Left lung (tissue), 10 donors: ENCODE results near the gene PEX26. TPM values are rescaled to one million over a fixed set of nuclear protein-coding genes. Genes with fewer than 3 reads are reported as not detected.
"Not testable (repeated sequence)": the region's sequence is repeated elsewhere in the genome, so short reads cannot be mapped to it uniquely, and the experiment has no call there.

ENCODE experiments used
- ATAC-seq: fragments of 200-7000 bp; cut with Tn5 transposase; one replicate; pipeline ENCODE4 v1.9.1; 2020; ENCODE audit warnings: moderate library complexity
- DNase-seq, 4 donors: peaks; one replicate each; pipeline ENCODE4 v3.0.0-alpha.2; 2013 to 2020
- H3K27ac ChIP-seq, 2 donors: fragments of 200-600 bp; sonication (generic) in 1 of 2; one replicate each; pipeline versions ENCODE4 v1.5.0 to v1.8.0; 2020 to 2021
- H3K27me3 ChIP-seq, 2 donors: fragments of 200-600 bp; sonication (generic) in 1 of 2; one replicate each; pipeline versions ENCODE4 v1.5.0 to v1.8.0; 2020 to 2021
- H3K36me3 ChIP-seq, 2 donors: fragments of 200-600 bp; sonication (generic) in 1 of 2; one replicate each; pipeline versions ENCODE4 v1.5.0 to v1.8.0; 2020 to 2021
- H3K4me1 ChIP-seq, 2 donors: fragments of 200-600 bp; one replicate each; pipeline ENCODE4 v1.8.0; 2021
- H3K4me3 ChIP-seq, 2 donors: fragments of 200-600 bp; sonication (generic) in 1 of 2; one replicate each; pipeline versions ENCODE4 v1.5.0 to v1.8.0; 2020 to 2021; ENCODE audit warnings: mild to moderate bottlenecking in 1 of 2
- H3K9me3 ChIP-seq, 2 donors: fragments of 200-600 bp; sonication (generic) in 1 of 2; one replicate each; pipeline versions ENCODE4 v1.5.0 to v1.8.0; 2020 to 2021
- CTCF ChIP-seq, 2 donors: fragments of 200-600 bp; sonication (generic) in 1 of 2; IDR thresholded peaks; one replicate each; pipeline versions ENCODE4 v1.5.0 to v1.8.0; 2021; ENCODE audit warnings: antibody characterized with exemption in 2 of 2
- intact Hi-C, 2 donors: fragments of 100-400 bp; cut with DNase I; formaldehyde crosslinking; loops; one replicate each; pipeline versions ENCODE4 v1.11.2 to v1.14.2; 2022
- polyA plus RNA-seq, 6 donors: library from polyadenylated mRNA; unstranded; fragments of 120-200 nt; gene quantifications; one replicate each; pipeline ENCODE4 v1.2.1, GENCODE V29; 2013; ENCODE audit not compliant: insufficient read length in 6 of 6
- total RNA-seq, 2 donors: library from RNA; stranded (reverse); fragmentation: NEBNext Ultra II Directional; extraction: Animal tissue kit (Norgen Biotek cat#: 25700); gene quantifications; one replicate each; pipeline ENCODE4 v1.2.1, GENCODE V29; 2021
- donor health status: DM: no; HTN: yes; CAD: no.
- donor health status: DM: no; HTN: no; CAD: no.

Gene PEX26
- total and polyA plus RNA-seq, 8 donors: 21.8 to 39.4 (median 26.8) TPM

GRCh38 chr22:18069041-18069440 lies 8.7 kb upstream of the PEX26 start:
- no peak for ATAC-seq
- Histone ChIP-seq H3K36me3 (no peaks in the 10 kb centered on the region), H3K4me1 (no peaks in the 10 kb centered on the region), H3K27ac (no peak overlapping the region), H3K9me3 (no peaks in the 10 kb centered on the region), H3K4me3 (no peak overlapping the region), H3K27me3 (peaks cover 0 to 24% of the 10 kb centered on the region in 2 donors)
- intact Hi-C loops: no loop called here
- no peak for TF ChIP-seq CTCF (IDR thresholded peaks at IDR 0.05)
- no peak for DNase-seq

GRCh38 chr22:18070041-18070440 lies 7.7 kb upstream of the PEX26 start:
- no peak overlapping the region for H3K27ac ChIP-seq
- H3K9me3 ChIP-seq: no peaks in the 10 kb centered on the region
- intact Hi-C loops: loop anchor here in 1 of 2 donors (10.0 kb wide), 1 partner anchor 45 kb away; the partner anchor contains the start of gene MICAL3
- no peaks in the 10 kb centered on the region for H3K4me1 ChIP-seq
- H3K4me3 ChIP-seq: no peak overlapping the region
- no peak for ATAC-seq
- TF ChIP-seq CTCF (IDR thresholded peaks at IDR 0.05): no peak
- peaks cover 0 to 16% of the 10 kb centered on the region in 2 donors for H3K27me3 ChIP-seq
- H3K36me3 ChIP-seq: no peaks in the 10 kb centered on the region
- no peak for DNase-seq

GRCh38 chr22:18070556-18071306 lies 7.1 kb upstream of the PEX26 start:
- DNase-seq (no peak), ATAC-seq (no peak)
- intact Hi-C loops: loop anchor here in 1 of 2 donors (10.0 kb wide), 1 partner anchor 46 kb away; the partner anchor contains the start of gene MICAL3
- H3K4me1 ChIP-seq: no peaks in the 10 kb centered on the region
- no peak overlapping the region for H3K4me3 ChIP-seq
- no peak overlapping the region for H3K27ac ChIP-seq
- no peaks in the 10 kb centered on the region for H3K36me3 ChIP-seq
- peaks cover 0 to 9% of the 10 kb centered on the region in 2 donors for H3K27me3 ChIP-seq
- no peak for TF ChIP-seq CTCF (IDR thresholded peaks at IDR 0.05)
- no peaks in the 10 kb centered on the region for H3K9me3 ChIP-seq

GRCh38 chr22:18071307-18071967 lies 6.4 kb upstream of the PEX26 start:
- not testable (repeated sequence) for DNase-seq, H3K36me3 ChIP-seq, H3K4me1 ChIP-seq, H3K27me3 ChIP-seq, ATAC-seq, H3K27ac ChIP-seq, H3K4me3 ChIP-seq, H3K9me3 ChIP-seq
- intact Hi-C loops: loop anchor here in 1 of 2 donors (10.0 kb wide), 1 partner anchor 47 kb away; the partner anchor contains the start of gene MICAL3

- H3K36me3 ChIP-seq: no peaks in the 10 kb centered on the region
- no peak overlapping the region for H3K4me3 ChIP-seq
- no peaks in the 10 kb centered on the region for H3K27me3 ChIP-seq
- H3K9me3 ChIP-seq: no peaks in the 10 kb centered on the region
- peaks cover 9 to 11% of the 10 kb centered on the region in 2 donors for H3K4me1 ChIP-seq
- no peak for ATAC-seq
- intact Hi-C loops: loop anchor here in 1 of 2 donors (10.0 kb wide), 1 partner anchor 47 kb away; the partner anchor contains the start of gene MICAL3
- H3K27ac ChIP-seq: no peak overlapping the region
- TF ChIP-seq CTCF (IDR thresholded peaks at IDR 0.05): no peak
- no peak for DNase-seq
Measured at GRCh38 chr22:18071968-18072310, 5.9 kb upstream of the PEX26 start.
